ENCODE results near the gene CLIP1. TPM values are rescaled to one million over a fixed set of nuclear protein-coding genes. Genes with fewer than 3 reads are reported as not detected.

Gene CLIP1
- total and polyA plus RNA-seq, 2 of the 8 experiments (the other 6 are each of a cell fraction or from before 2014, with no cell fraction given): 19.0 to 27.6 TPM

DNA sequence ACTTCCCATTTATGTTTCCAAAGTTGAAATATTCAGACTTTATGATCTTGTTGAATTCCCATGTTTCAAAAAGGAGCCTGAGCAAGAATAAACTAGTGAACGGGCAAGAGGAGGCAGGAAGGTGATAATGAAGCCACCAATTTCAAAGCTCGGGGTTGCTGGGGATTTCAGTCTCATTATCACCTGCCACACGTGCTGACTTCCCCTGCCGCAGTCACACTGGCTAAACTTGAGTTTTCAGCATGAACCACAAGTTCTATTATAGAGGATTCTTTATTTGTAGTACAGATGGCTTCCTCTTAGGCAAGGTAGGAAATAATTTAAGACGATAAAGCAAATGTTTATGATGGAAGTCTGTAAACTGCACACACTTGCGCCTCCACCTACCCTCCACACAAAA is 178.5 kb downstream of the CLIP1 start:
- Histone ChIP-seq H2BK15ac (ENCODE audit: low read length) (no peak overlapping the region), H3K4ac (replicated peaks; ENCODE audit: insufficient read length, low read depth, low read length) (no peak overlapping the region), H3K9ac (replicated peaks in 1 of 4; ENCODE audit: extremely low read depth in 1 of 4, low read depth in 3 of 4, low read length in 3 of 4) (no peak overlapping the region), H3K23me2 (ENCODE audit: low read depth, low read length) (no peaks in the 10 kb centered on the region), H3K9me3 (ENCODE audit: insufficient read depth in 2 of 2, low read depth in 1 of 2, low read length in 1 of 2) (no peaks in the 10 kb centered on the region), H3K27me3 (replicated peaks in 1 of 4; ENCODE audit: control insufficient read depth in 3 of 4, extremely low read depth in 1 of 4, insufficient read depth in 3 of 4, low read length in 3 of 4) (no peaks in the 10 kb centered on the region), H2BK5ac (ENCODE audit: low read depth, low read length) (no peak overlapping the region), H3K36me3 (ENCODE audit: control insufficient read depth in 2 of 4, insufficient read depth in 4 of 4, low read length in 3 of 4) (peaks cover 0 to 9% (median 3%) of the 10 kb centered on the region in 4 experiments; a peak in 5 of 8 replicates), H3K4me1 (replicated peaks in 1 of 4; ENCODE audit: control insufficient read depth in 3 of 4, insufficient read depth in 4 of 4, low read length in 3 of 4) (no peaks in the 10 kb centered on the region), H3K79me1 (ENCODE audit: low read depth, low read length) (no peaks in the 10 kb centered on the region), H3K14ac (ENCODE audit: insufficient read length) (no peak overlapping the region), H2AK5ac (ENCODE audit: low read depth, low read length) (no peak overlapping the region), H3K27ac (ENCODE audit: low read depth, low read length) (no peak overlapping the region), H3K4me2 (ENCODE audit: insufficient read depth in 1 of 2, low read depth in 2 of 2, low read length in 2 of 2) (no peak overlapping the region), H3K56ac (replicated peaks; ENCODE audit: insufficient read length, low read depth, low read length) (no peak overlapping the region), H4K20me1 (replicated peaks in 1 of 2; ENCODE audit: control insufficient read depth in 1 of 2, insufficient read depth in 2 of 2, low read length in 2 of 2) (no peaks in the 10 kb centered on the region), H4K8ac (ENCODE audit: extremely low read depth, insufficient read depth, low read length) (no peak overlapping the region), H3K4me3 (ENCODE audit: extremely low read depth in 1 of 4, insufficient read depth in 2 of 4, low read depth in 3 of 4, low read length in 4 of 4) (no peak overlapping the region), H4K5ac (ENCODE audit: insufficient read length, low read depth, low read length) (no peak overlapping the region), H3K18ac (ENCODE audit: extremely low read depth, low read length) (no peak overlapping the region), H2BK20ac (ENCODE audit: low read length) (no peak overlapping the region), H3K79me2 (ENCODE audit: control insufficient read depth in 1 of 2, insufficient read depth in 2 of 2, low read length in 2 of 2) (no peaks in the 10 kb centered on the region), H4K91ac (replicated peaks; ENCODE audit: insufficient read length, low read length) (no peak overlapping the region), H2AFZ (ENCODE audit: low read length) (no peak overlapping the region), H2BK120ac (replicated peaks; ENCODE audit: low read depth, low read length) (no peak overlapping the region), H2BK12ac (ENCODE audit: low read depth, low read length) (no peak overlapping the region), H3K23ac (ENCODE audit: insufficient read length) (no peak overlapping the region)
- ChIA-PET POLR2A (ENCODE audit: partially characterized antibody) (interaction anchor here (0.7 to 2.0 kb wide), 3 partner anchors 12 to 18 kb away, joined by 3 to 5 read pairs (median 4); no protein-coding TSS in a partner anchor), CTCF (ENCODE audit: partially characterized antibody) (interaction anchor here (0.8 to 1.2 kb wide), 2 partner anchors 8 to 11 kb away, joined by 3 to 4 read pairs; no protein-coding TSS in a partner anchor)
- no peak for DNase-seq (ENCODE audit: low read depth in 1 of 2, low spot score in 2 of 2)
- WGBS, 2 experiments (ENCODE audit: extremely low coverage in 1 of 2, insufficient coverage in 1 of 2, insufficient read length in 1 of 2, insufficient replicate concordance in 2 of 2, low coverage in 1 of 2, low lambda C conversion rate in 2 of 2, missing lambda C conversion rate in 1 of 2): 89% methylated on average over 6 of the region's 6 CpGs; no CpG with 5 or more reads in 1 of the 2 experiments
- FAIRE-seq: no peak

Data from H1 (cell line).